Activated CD8-positive, alpha-beta memory T cell treated with anti-CD3 and anti-CD28 coated beads for 4 hours (primary cell): Measurements from ENCODE around the gene CCDC97.
"Not testable (repeated sequence)": the region's sequence is repeated elsewhere in the genome, so short reads cannot be mapped to it uniquely, and the experiment has no call there.

Experiments used
- DNase-seq, 2 donors: peaks; one replicate each; pipeline ENCODE4 v3.0.0-alpha.2; 2020; ENCODE audit warnings: low read depth in 2 of 2

Gene CCDC97

GRCh38 chr19:41310033-41310831 is at the start of gene CCDC97:
TSS of gene CCDC97 (plus strand) at chr19:41310172. CDS start at chr19:41310311, 139 bp downstream.
- DNase-seq, result peak; percentile 74 to 79

- DNase-seq, result no peak
Measured at GRCh38 chr19:41261474-41262190, 48.3 kb upstream of the CCDC97 start.

GRCh38 chr19:41263042-41263849 is 46.7 kb upstream of the CCDC97 start:
- DNase-seq, result peak; percentile 46 to 67

- DNase-seq, result peak; percentile 98
Measured at GRCh38 chr19:41263850-41264580, 46.0 kb upstream of the CCDC97 start, which contains the start of gene HNRNPUL1. TSS of gene HNRNPUL1 (plus strand) at chr19:41264372. CDS start at chr19:41264504, 132 bp downstream.

DNA sequence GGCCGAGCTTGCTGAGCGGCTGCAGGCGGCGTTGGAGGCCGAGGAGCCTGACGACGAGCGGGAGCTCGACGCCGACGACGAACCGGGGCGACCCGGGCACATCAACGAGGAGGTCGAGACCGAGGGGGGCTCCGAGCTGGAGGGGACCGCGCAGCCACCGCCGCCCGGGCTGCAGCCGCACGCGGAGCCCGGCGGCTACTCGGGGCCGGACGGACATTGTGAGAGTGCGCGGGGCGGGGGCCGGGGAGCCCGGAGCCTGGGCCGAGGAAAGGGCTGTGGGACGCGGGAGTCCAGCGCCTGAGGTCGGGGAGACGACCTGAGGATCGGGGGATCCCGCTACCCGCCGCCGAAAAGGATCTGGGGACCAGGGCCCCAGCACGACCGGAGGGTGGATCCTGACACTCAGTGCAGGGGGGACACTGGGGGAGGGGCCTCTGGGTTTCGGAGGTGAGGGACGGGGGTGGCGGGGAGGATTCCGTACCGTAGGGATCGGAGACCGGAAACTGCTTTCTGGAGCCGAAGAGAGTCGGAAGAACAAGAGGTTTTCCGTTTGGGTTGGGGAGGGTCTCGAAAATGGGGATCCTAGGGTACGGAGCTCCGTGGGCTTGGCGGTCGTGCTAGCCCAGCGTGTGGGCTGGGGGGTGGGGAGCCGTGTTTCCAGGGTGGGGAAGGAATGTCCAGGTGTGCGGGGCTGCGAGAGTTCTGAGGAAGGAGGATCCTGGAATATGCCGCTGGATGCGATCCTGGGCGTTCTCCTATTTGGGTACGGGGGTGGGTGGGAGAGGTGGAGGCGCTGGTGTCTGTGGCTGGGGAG is 45.2 kb upstream of the CCDC97 start:
- peak in 1 of 2 donors; percentile 17 for DNase-seq

DNA sequence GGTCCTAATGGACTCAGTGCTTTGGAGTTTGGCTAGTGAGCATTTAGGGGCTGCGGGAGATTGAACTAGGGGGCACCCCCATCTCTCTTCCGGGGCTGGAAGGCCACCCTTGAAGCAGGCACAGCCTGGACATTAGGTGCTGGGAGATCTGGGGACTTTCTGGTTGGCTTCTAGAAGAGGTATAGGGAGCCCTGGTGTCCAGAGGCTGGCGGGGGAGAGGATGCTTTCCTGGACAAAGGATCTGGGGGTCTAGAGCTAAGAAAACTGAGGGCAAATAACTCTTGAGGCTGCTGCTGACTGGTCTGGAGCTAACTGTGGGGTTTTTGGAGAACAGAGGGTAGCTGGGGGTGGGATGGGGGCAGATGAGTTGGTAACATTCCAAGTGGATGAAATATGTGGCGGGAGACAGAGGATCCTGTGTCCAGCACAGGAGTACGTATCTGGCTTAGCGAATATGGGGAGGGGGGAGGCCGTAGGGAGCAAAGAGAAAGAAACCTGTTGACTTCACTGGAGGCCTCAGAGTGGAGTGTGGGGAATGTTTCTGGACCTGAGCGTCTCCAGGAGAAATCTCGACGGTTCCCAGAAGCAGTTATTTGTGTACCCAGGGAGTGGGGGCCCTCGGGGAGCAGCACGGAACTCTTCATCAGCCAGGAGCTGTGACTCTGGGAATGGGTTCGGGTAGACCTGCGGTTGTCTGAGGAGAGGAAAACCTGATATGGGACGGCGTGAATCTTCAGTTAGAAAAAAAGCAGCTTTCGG is 44.4 kb upstream of the CCDC97 start:
- DNase-seq, result no peak

DNA sequence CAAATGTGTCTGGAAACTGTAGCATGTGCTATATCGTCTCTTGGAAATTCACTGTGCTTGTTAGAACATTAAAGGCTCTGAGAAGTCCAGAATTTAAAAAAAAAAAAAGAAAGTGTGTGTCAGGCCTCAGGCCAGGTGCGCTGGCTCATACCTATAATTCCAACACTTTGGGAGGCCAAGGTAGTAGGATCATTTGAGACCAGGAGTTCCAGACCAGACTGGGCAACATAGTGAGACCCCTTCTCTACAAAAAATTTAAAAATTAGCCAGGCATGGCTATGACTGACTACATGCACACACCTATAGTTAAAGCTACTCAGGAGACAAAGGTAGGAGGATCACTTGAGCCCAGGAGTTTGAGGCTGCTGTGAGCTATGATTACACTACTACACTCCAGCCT is 40.9 kb upstream of the CCDC97 start:
- DNase-seq, result no peak

DNA sequence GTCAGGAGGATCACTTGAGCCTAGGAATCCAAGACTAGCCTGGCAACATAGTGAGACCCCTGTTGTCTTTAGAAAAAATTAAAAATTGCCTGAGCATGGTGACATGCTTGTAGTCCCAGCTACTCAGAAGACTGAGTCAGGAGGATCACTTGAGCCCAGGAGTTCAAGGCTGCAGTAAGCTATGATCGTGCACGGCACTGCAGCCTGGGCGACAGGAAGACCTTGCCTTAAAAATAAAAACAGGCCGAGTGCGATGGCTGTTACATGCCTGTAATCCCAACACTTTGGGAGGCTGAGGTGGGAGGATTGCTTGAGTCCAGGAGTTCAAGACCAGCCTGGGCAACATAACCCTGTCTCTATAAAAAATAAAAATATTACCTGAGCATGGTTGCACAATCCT is 40.4 kb upstream of the CCDC97 start:
- no peak for DNase-seq

DNA sequence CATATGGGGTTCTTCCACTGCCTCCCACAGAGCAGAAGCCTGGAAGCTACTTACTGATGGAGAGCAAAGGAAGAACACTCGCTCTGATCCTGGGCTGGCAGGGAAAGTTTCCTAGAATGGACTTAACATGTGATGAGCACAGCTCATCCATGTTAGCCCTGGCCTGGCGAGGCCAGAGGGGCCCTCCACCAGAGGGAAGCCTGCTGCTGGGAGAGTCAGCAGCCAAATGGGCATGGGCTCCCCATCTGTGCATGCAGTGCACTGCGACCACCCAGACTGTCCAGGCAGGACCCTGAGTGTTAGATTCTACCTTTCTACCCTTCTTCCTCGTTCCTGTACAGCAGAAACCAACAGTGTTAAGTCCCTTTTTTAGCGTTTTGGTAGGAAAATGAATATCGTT is 36.9 kb upstream of the CCDC97 start:
- no peak for DNase-seq

- DNase-seq, result no peak
Measured at GRCh38 chr19:41274802-41275201, 35.2 kb upstream of the CCDC97 start.

DNA sequence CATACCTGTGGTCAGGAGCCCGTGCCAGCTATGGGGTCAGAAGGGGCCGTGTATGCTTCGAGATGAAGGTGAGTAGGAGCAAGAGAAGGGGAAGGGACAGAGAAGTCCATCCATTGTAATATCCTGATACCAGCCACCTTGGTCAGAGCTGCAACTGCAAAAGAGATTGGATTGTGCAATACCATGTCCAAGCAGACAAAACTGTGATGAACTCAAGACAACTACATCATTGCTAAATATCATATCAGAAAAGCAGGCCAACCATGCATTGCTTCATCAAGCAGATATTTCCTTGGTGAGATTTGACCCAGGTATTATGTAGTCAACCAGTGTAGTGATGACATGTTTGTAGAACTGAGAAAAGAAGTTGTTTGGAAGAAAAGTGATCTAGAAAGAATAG is 33.7 kb upstream of the CCDC97 start:
- no peak for DNase-seq

DNA sequence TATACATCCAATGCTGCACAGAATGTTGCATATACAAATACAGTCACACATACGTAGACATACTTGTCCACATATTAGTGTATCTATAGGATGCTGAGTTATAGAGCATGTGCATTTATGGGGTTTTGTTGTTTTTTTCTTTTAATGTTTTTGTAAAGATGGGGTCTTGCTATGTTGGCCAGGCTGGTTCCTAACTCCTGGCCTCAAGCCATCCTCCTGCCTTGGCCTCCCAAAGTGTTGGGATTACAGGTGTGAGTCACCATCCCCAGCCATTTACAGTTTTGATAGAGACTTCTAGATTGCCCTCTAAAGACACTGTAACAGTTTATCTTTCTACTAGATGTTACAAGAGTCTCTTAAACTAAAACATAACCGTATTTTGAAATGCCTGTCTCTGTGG is 31.5 kb upstream of the CCDC97 start:
- no peak for DNase-seq

- no peak for DNase-seq
Measured at GRCh38 chr19:41288673-41289530, 21.1 kb upstream of the CCDC97 start.

DNA sequence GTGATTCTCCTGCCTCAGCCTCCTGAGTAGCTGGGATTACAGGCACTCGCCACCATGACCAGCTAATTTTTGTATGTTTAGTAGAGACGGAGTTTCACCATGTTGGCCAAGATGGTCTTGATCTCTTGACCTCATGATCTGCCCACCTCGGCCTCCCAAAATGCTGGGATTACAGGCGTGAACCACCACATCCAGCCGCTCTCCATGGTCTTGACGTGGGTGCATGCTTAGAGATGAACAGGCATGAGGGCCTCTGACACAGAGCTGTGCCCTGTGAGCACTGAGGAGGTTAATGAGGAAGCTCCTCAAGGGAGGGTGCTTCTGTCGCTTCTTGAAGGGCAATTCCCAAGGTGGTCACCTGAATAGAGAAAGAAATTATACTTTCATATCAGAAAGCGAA is 20.2 kb upstream of the CCDC97 start:
- not testable (repeated sequence) for DNase-seq

DNA sequence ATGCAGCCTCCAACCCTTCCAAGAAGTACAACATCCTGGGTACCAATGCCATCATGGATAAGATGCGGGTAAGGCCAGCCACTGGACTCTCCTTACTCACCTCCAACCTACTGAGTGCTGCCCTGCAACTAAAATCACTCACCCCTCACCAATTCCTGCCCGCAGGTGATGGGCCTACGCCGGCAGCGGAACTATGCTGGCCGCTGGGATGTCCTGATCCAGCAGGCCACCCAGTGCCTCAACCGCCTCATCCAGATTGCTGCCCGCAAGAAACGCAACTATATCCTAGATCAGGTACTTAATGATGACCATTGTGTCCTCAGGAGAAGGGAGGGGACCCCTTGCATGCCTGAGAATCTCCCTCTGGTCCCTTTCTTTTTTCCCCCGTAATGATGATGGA is 15.6 kb upstream of the CCDC97 start:
- DNase-seq, result no peak

DNA sequence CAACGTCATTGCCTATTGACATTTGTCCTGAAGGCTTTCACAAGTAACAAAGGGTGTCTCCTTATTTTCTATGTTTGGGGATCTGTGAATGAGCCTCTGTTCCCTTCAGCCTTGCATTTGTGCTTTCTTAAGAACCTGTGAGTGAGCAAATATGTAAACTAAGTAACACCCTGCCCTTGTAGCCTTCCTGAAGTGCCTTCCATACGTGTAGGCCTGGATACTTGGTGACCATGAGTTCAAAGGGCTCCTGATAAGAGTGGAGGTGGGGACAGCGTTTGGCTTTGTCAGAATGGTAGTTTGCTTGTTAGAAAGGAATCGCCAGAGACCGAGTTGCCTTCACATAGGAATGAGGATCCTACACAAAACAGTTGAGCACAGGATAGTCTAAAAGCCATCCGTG is 14.5 kb upstream of the CCDC97 start:
- no peak for DNase-seq

DNA sequence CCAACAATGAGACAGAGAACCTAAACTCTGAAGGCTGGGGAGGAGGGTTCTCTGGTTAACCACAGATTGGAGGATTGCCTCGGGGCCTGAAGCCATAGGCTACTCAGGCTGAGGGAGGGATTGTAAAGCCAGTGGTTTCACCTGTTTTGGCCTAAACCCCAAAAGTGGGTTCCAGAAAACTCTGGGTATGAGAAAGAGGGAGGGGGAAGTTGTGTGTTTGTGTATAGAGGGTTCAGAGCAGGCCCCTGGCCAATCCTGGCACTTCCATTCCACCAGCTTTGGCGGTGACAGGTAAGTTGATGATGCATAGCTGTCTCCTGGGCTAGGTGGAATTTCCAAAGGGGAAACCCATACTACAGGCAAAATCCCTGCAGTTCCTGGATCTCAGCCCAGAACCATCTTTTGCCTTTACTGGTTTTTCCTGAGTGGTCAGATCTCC is 13.5 kb upstream of the CCDC97 start:
- DNase-seq, result no peak

- DNase-seq, result no peak
Measured at GRCh38 chr19:41297628-41298347, 12.2 kb upstream of the CCDC97 start.
